DOHH2 (cell line): ENCODE data around the gene SLC35A3.

ENCODE experiments used
- H3F3A ChIP-seq: fragments of 200-600 bp; sonication (generic), shearing (Covaris generic); 2 replicates; pipeline ENCODE4 v1.6.0; 2016; ENCODE audit warnings: antibody characterized with exemption, mild to moderate bottlenecking; ENCODE audit not compliant: control insufficient read depth, insufficient read depth
- H3K27ac ChIP-seq: fragments of 200-600 bp; sonication (generic); 2 replicates; pipeline ENCODE4 v1.5.1; 2014; ENCODE audit warnings: low read depth, mild to moderate bottlenecking, low read length, moderate library complexity
- H3K27me3 ChIP-seq: fragments of 200-600 bp; sonication (generic); 2 replicates; pipeline ENCODE4 v1.6.1; 2014; ENCODE audit warnings: mild to moderate bottlenecking, low read length, mixed read lengths; ENCODE audit not compliant: control insufficient read depth
- H3K36me3 ChIP-seq: fragments of 200-600 bp; sonication (generic); 2 replicates; pipeline ENCODE4 v1.6.1; 2014; ENCODE audit warnings: mild to moderate bottlenecking, low read length, moderate library complexity, mixed read lengths; ENCODE audit not compliant: control insufficient read depth
- H3K4me1 ChIP-seq: fragments of 200-600 bp; sonication (generic); 2 replicates; pipeline ENCODE4 v1.6.1; 2014; ENCODE audit warnings: mild to moderate bottlenecking, low read length, mixed read lengths; ENCODE audit not compliant: control insufficient read depth
- H3K4me2 ChIP-seq: fragments of 200-600 bp; sonication (generic); 2 replicates; pipeline ENCODE4 v1.6.0; 2014; ENCODE audit warnings: mild to moderate bottlenecking, low read length, moderate library complexity
- H3K4me3 ChIP-seq: fragments of 200-600 bp; sonication (generic); 2 replicates; pipeline ENCODE4 v1.5.1; 2014; ENCODE audit warnings: mild to moderate bottlenecking, low read length, mixed read lengths
- H3K79me2 ChIP-seq: fragments of 200-600 bp; sonication (generic); 2 replicates; pipeline ENCODE4 v1.6.1; 2014; ENCODE audit warnings: mild to moderate bottlenecking, low read length, mixed read lengths; ENCODE audit not compliant: control insufficient read depth
- H3K9me2 ChIP-seq: fragments of 200-600 bp; sonication (generic); replicated peaks from 2 replicates; pipeline ENCODE4 v1.6.1; 2014; ENCODE audit warnings: mild to moderate bottlenecking, low read length, mixed read lengths; ENCODE audit not compliant: control insufficient read depth
- H3K9me3 ChIP-seq: fragments of 200-600 bp; sonication (generic); 2 replicates; pipeline ENCODE4 v1.6.1; 2014; ENCODE audit warnings: antibody characterized with exemption, low read length, mixed read lengths; ENCODE audit not compliant: control insufficient read depth, insufficient read depth
- H4K20me1 ChIP-seq: fragments of 200-600 bp; sonication (generic); 2 replicates; pipeline ENCODE4 v1.6.0; 2014; ENCODE audit warnings: low read depth, mild to moderate bottlenecking, antibody characterized with exemption, low read length, moderate library complexity; ENCODE audit not compliant: control insufficient read depth, insufficient read depth
- EZH2phosphoT487 ChIP-seq: fragments of 200-600 bp; sonication (generic); IDR thresholded peaks from 2 replicates; pipeline ENCODE4 v1.6.1; 2017; ENCODE audit warnings: borderline replicate concordance, mild to moderate bottlenecking, antibody characterized with exemption, low read length, moderate library complexity, mixed read lengths
- TF ChIP-seq, protein P1 (sequence below): fragments of 200-600 bp; sonication (generic); IDR thresholded peaks from one replicate; pipeline ENCODE4 v1.5.1; 2014; ENCODE audit warnings: antibody characterized with exemption, mild to moderate bottlenecking, low read depth, low read length; ENCODE audit not compliant: poor library complexity, severe bottlenecking

The SLC35A3 gene

DNA sequence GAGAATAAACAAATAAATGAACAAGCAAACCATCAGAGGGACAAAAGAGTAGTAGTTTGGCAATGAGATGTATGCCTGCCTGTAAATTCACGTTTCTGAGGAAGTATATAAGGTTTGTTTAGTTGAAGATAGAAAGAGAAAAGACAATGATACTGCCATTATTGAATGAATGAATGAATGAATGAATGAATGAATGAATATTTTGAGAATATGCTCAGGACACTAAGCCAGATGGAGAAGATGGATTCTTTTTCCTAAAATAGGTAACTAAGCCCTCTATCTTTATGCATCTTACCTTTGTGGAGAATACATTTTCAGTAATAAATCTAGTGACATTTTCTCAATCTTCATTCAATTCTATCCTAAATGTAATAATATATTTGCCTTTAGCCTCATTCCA lies 49.4 kb downstream of the SLC35A3 start:
- TF ChIP-seq, protein P1, sequence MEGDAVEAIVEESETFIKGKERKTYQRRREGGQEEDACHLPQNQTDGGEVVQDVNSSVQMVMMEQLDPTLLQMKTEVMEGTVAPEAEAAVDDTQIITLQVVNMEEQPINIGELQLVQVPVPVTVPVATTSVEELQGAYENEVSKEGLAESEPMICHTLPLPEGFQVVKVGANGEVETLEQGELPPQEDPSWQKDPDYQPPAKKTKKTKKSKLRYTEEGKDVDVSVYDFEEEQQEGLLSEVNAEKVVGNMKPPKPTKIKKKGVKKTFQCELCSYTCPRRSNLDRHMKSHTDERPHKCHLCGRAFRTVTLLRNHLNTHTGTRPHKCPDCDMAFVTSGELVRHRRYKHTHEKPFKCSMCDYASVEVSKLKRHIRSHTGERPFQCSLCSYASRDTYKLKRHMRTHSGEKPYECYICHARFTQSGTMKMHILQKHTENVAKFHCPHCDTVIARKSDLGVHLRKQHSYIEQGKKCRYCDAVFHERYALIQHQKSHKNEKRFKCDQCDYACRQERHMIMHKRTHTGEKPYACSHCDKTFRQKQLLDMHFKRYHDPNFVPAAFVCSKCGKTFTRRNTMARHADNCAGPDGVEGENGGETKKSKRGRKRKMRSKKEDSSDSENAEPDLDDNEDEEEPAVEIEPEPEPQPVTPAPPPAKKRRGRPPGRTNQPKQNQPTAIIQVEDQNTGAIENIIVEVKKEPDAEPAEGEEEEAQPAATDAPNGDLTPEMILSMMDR: no peak
- no peak for TF ChIP-seq EZH2phosphoT487
- Histone ChIP-seq H3K9me2 (no peaks in the 10 kb centered on the region), H3K9me3 (no peaks in the 10 kb centered on the region), H3K79me2 (no peaks in the 10 kb centered on the region), H3K4me3 (no peak overlapping the region), H3K4me1 (peaks cover 17% of the 10 kb centered on the region), H3K4me2 (no peak overlapping the region), H3K27me3 (no peaks in the 10 kb centered on the region), H3F3A (no peaks in the 10 kb centered on the region), H4K20me1 (no peaks in the 10 kb centered on the region), H3K36me3 (peaks cover 9% of the 10 kb centered on the region), H3K27ac (no peak overlapping the region)

DNA sequence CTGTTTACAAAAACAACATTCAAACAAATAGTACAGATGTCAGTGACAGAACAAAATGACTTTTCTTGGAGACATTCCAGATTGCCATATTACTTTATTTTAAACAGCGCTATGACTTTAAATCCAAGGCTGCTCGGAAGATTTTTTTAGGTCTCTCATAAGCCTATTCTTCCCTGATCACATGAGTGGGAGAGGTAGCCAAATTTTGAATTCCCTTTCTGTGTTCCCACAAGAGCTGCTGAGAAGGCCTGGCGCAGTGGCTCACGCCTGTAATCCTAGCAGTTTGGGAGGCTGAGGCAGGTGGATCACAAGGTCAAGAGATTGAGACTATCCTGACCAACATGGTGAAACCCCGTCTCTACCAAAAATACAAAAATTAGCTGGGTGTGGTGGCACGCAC lies 53.7 kb downstream of the SLC35A3 start:
- Histone ChIP-seq H3K9me2 (no peaks in the 10 kb centered on the region), H3K27me3 (no peaks in the 10 kb centered on the region), H3K27ac (no peak overlapping the region), H3K4me3 (no peak overlapping the region), H3K9me3 (no peaks in the 10 kb centered on the region), H3K36me3 (peaks cover 6% of the 10 kb centered on the region), H3K4me1 (peaks cover 17% of the 10 kb centered on the region; the same call in 1 of the 2 replicates), H3K4me2 (no peak overlapping the region), H4K20me1 (no peaks in the 10 kb centered on the region), H3K79me2 (no peaks in the 10 kb centered on the region), H3F3A (no peaks in the 10 kb centered on the region)
- TF ChIP-seq EZH2phosphoT487: no peak
- TF ChIP-seq, protein P1: no peak

DNA sequence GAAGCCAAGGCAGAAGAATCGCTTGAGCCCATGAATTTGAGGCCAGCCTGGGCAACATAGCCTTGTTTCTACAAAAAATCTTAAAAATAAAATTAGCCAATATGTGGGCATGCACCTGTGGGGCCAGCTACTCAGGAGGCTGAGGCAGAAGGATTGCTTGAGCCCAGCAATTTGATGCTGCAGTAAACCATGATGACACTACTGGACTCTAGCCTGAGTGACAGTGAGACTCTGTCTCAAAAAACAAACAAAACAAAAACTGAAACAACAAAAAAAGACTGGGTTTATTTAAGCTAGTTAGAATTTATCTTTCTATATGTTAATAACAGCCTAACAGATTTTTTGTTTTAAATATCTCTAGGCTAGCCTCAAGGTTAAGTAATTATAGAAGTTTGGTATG lies 57.4 kb downstream of the SLC35A3 start:
- no peak for TF ChIP-seq EZH2phosphoT487
- TF ChIP-seq, protein P1: no peak
- H3K36me3 ChIP-seq: no peaks in the 10 kb centered on the region
- no peak overlapping the region for H3K27ac ChIP-seq

DNA sequence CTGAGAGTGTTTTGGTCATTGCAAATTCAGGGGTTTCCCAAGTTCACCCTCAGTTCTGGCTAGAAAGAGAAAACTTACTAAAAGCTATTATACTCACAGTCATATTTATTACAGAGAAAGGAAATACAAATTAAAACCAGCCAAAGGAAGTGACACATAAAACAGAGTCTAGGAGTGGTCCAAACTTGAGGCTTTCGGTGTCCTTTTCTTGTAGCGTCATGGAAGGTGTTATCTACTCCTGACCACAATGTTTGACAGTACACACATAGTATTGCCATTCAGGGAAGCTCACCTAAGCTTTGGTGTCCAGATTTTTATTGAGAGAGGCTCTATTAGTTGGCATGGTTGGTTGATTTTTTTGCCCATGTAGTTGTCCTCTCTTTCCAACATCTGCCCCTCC lies 59.0 kb downstream of the SLC35A3 start:
- TF ChIP-seq, protein P1: no peak
- no peak for TF ChIP-seq EZH2phosphoT487
- Histone ChIP-seq H3K27me3 (no peaks in the 10 kb centered on the region), H3K9me3 (no peaks in the 10 kb centered on the region), H3K4me2 (no peak overlapping the region), H3K9me2 (no peaks in the 10 kb centered on the region), H3K4me1 (no peaks in the 10 kb centered on the region), H3F3A (no peaks in the 10 kb centered on the region), H3K79me2 (no peaks in the 10 kb centered on the region), H3K4me3 (no peak overlapping the region), H3K36me3 (no peaks in the 10 kb centered on the region), H3K27ac (no peak overlapping the region), H4K20me1 (no peaks in the 10 kb centered on the region)

More for the DNA sequence above, 57.4 kb downstream of the SLC35A3 start:
- H4K20me1 ChIP-seq: no peaks in the 10 kb centered on the region
- H3K9me3 ChIP-seq: no peaks in the 10 kb centered on the region
- H3K4me2 ChIP-seq: no peak overlapping the region
- H3K9me2 ChIP-seq: no peaks in the 10 kb centered on the region
- H3F3A ChIP-seq: no peaks in the 10 kb centered on the region
- H3K4me1 ChIP-seq: no peaks in the 10 kb centered on the region
- H3K27me3 ChIP-seq: no peaks in the 10 kb centered on the region
- H3K79me2 ChIP-seq: no peaks in the 10 kb centered on the region
- H3K4me3 ChIP-seq: no peak overlapping the region
